NCI-H1092 (cell line): ENCODE results near the gene GABRG1.

ENCODE experiments used
- DNase-seq: peaks from one replicate; lab custom pipeline; 2025; lab: John Stamatoyannopoulos, UW

The GABRG1 gene

GRCh38 chr4:46123913-46124755 lies at the start of gene GABRG1:
Gene GABRG1 (minus strand): TSS chr4:46124054. CDS start chr4:46123913, 141 bp downstream.
- DNase-seq = no peak

DNA sequence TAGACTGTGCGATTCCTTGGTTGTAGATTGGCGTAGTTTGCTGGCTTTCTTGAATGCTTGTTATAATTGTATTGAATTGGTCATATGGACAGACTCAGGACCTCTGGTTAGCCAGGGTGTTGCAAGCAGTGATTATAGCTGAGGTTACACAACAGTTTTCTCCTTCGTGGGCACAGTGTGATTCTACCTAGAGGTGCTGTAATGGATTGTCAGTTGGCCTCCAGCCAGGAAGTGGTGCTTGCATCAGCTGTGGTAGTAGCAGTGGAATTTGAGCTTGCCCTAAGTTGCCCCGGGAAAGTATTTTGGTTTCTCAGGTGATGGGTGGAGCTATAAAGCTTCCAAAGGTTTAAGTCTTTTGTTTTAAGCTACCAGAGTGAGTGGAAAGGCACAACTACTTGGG lies 23.1 kb upstream of the GABRG1 start:
- no peak for DNase-seq

GRCh38 chr4:46131498-46132057 lies 7.7 kb upstream of the GABRG1 start:
- DNase-seq = no peak

DNA sequence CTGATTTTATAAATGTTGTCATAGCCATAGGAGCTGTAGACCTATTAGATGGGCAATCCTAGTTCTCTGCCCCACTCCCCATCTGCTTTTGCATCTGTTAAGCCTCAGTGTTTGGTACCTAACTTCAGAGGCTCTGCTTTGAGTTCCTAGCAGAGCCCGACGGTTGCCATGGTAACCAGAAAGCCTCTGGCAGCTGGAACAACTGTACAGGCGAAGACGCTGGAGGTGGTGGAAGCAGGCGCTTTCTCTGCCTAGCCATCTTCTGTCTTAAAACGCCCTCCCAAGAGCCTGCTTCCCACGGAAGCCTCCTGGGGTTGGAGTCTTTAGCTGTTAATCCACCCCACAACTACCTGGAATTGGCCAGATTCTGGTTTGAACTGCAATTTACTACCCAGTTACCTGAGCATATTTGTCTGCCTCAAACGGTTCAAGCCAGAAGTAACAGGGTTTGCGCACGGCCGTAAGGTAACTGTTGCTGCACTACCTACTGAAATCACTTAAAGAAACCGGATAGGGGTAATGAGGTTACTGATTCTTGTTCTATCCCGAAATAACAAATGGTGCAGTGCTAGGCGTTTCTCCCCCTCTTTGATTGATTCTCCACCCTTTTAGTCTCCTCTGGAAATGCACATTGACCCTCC lies 1.0 kb upstream of the GABRG1 start:
- DNase-seq = no peak

- DNase-seq = no peak
Observed at GRCh38 chr4:46081674-46082073, 42.2 kb downstream of the GABRG1 start.

GRCh38 chr4:46081248-46081647 lies 42.6 kb downstream of the GABRG1 start:
- no peak for DNase-seq

DNA sequence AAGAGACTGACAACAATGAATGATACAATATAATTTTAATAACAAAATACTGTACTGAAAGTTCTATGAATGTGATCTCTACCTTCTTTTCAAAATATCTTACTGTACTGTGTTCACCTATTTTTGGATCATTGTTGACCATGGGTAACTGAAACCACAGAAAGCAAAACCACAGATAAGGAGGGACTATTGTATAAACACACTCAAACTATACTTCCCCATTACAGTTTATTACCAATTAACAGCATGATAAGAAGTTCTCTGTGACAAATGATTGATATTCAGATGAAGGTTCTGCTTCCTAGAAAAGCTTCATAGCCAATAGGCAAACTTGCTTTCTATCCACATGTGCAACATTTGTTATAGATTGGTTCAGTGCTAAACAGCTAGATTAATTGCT lies 50.1 kb downstream of the GABRG1 start:
- no peak for DNase-seq

- DNase-seq = no peak
Observed at GRCh38 chr4:46051392-46051791, 72.5 kb downstream of the GABRG1 start.

DNA sequence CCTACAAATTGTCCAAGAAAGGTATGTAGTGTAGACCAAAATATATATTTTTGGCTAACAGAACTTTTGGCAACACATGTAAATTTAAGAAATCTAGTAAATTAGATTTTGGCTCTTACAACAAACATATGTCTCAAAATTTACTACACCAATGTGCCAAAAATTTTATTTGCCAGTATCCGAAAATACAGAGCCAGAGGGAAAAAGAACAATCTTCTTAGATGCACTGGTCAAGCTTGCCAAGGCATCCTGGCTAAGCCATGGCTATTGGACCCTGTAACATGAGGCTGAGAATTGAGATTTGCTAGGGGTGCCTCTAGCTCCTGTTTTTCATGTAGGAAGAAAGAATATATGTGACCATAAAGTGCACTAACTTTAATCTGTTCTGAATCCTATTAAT lies 91.8 kb downstream of the GABRG1 start:
- no peak for DNase-seq

DNA sequence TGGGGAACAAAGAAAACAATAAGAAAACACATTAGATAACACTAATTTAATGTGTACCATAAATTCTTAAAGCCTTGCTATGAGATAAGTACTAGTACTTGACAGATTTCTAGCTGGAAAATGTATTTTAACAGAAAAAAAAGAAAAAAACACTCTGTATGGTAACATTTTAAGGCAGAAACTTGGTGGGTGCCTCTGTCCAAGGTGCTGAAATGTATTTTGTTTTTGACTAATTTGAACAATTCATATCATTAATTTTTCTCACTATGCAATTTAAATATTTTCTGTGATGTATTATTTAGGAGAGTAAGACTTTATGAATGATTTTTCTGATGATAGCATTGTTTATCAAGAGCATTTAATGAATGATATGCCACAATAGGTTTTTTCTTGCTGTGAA lies 107.5 kb downstream of the GABRG1 start:
- no peak for DNase-seq

DNA sequence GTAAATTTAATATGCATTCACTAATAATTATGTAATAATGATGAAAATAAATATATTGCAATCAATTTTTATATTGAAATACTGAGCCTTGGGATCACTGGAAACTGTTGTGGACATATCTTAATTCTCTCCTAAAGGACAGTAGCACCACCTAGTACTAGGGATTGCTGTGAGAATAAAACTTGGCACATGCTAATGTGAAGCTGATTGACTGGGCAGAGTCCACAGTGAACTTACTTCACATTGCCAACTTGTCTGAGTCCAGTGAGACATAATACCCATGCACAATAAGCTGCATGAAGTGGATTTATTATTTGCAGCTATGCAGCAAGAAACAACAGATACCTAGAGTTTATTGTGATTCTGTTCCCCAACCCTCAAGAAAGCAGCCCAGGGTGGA lies 131.1 kb downstream of the GABRG1 start:
- no peak for DNase-seq

DNA sequence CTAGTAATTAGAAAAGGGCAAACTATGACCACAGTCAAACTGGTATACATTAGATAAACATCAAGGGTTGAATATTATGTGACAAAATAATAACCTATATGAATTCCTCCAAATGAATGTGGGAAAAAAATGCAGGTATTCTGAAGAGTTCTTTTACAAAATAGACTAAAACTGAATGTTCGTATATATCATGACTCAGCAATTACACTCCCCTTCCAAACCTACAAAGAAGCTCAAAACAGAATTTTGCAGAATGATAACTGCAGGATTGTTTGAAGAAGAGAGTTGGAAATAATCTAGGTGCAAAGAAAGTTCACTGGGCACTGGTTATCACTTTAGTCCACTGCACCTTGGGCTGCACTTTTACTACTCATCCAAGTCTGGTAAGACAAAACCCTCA lies 134.1 kb downstream of the GABRG1 start:
- no peak for DNase-seq

- no peak for DNase-seq
Observed at GRCh38 chr4:45987858-45988257, 136.0 kb downstream of the GABRG1 start.
